Coronary artery (tissue), 2 donors: ENCODE results near the gene P2RX7.
A peak's percentile ranks its signal among the peaks of the same experiment; 100 is the strongest.

Experiments used
- DNase-seq: peaks from one replicate; pipeline ENCODE4 v3.0.0-alpha.2; 2017; ENCODE audit warnings: low spot score
- H3K27ac ChIP-seq, 2 donors: fragments of 200-600 bp; sonication (generic); one replicate each; pipeline ENCODE4 v1.5.1; 2016 to 2019
- H3K4me3 ChIP-seq: fragments of 200-600 bp; sonication (generic); 2 replicates; pipeline ENCODE4 v1.5.1; 2016; ENCODE audit warnings: mild to moderate bottlenecking, moderate library complexity
- TF ChIP-seq, protein P1 (sequence below): fragments of 200-600 bp; sonication (generic); IDR thresholded peaks from one replicate; pipeline ENCODE4 v1.5.1; 2019; ENCODE audit warnings: antibody characterized with exemption

Gene P2RX7

DNA sequence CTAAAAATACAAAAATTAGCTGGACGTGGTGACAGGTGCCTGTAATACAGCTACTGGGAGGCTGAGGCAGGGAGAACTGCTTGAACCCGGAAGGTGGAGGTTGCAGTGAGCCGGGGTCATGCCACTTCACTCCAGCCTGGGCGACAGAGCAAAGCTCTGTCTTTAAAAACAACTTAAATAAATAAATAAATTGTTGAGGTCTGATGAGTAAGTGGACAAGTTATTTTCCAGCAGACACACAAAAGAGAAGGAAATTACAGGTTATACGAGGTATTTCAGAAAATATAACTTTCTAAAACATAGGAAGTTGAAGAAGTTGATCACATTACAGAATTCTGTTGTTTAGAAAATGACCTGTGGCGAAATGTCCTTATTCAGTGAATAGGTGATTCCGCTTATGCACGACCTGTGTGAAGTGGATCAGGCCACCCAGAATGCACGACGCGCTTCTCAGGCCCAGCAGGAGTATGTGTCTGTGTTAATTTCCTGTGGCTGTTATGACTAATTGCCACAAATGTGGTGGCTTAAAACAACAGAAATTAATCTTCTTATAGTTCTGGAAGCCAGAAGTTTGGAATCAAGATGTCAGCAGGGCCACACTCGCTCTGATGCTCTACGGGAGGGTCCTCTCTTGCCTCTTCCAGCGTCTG is 38.1 kb downstream of the P2RX7 start:
- no peak overlapping the region for H3K4me3 ChIP-seq
- TF ChIP-seq, protein P1, sequence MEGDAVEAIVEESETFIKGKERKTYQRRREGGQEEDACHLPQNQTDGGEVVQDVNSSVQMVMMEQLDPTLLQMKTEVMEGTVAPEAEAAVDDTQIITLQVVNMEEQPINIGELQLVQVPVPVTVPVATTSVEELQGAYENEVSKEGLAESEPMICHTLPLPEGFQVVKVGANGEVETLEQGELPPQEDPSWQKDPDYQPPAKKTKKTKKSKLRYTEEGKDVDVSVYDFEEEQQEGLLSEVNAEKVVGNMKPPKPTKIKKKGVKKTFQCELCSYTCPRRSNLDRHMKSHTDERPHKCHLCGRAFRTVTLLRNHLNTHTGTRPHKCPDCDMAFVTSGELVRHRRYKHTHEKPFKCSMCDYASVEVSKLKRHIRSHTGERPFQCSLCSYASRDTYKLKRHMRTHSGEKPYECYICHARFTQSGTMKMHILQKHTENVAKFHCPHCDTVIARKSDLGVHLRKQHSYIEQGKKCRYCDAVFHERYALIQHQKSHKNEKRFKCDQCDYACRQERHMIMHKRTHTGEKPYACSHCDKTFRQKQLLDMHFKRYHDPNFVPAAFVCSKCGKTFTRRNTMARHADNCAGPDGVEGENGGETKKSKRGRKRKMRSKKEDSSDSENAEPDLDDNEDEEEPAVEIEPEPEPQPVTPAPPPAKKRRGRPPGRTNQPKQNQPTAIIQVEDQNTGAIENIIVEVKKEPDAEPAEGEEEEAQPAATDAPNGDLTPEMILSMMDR: no peak
- no peak for DNase-seq
- H3K27ac ChIP-seq: no peak overlapping the region

DNA sequence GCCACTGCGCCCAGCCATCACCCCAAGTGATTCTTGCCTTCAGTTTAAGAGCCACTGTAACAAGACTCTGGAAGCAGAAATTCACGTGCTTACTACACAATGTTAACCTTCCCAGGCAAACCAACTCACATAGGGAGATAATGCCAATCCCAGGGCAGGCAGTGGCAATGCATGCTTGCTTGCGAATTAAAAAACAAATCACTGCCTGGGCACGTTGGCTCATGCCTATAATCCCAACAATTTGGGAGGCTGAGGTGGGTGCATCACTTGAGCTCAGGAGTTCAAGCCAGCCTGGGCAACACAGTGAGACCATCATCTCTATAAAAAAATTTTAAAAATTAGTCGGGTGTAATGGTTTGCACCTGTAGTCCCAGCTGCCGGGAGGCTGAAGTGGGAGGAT is 39.5 kb downstream of the P2RX7 start:
- Histone ChIP-seq H3K27ac (no peak overlapping the region), H3K4me3 (no peak overlapping the region)
- TF ChIP-seq, protein P1: no peak
- DNase-seq: no peak

DNA sequence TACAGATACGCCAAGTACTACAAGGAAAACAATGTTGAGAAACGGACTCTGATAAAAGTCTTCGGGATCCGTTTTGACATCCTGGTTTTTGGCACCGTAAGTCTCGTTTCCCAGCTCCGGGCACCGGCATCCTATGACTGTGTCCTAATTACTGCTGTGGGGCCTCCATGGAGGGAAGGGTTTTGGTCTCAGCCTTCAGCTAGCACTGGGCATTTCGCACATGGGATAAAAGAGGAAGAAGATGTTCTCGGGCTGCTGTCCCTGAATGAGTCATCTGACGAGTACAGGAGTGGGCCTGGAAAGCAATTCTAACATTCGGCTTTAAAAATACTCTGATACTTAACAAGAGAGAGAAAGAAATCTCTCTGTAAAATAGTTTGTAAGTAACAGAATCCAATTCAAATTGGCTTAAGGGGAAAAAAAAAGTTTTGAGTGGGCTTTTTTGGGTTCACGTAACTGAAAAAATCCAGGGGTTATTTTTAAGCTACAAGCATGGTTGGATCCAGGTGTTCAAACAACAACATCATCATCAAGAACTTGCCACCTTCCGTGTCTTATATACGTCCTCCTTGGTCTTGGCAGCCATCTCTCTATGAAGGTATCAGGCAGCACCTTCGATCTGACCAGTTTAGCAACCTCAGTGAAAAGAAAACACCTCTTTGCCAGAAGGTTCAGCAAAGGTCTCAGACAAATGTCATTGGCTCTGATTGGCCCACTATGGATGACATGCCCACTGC is 42.9 kb downstream of the P2RX7 start:
- no peak for DNase-seq
- TF ChIP-seq, protein P1: no peak
- peak overlapping the region in 1 of 2 donors; percentile 53 for H3K27ac ChIP-seq
- H3K4me3 ChIP-seq: no peak overlapping the region

DNA sequence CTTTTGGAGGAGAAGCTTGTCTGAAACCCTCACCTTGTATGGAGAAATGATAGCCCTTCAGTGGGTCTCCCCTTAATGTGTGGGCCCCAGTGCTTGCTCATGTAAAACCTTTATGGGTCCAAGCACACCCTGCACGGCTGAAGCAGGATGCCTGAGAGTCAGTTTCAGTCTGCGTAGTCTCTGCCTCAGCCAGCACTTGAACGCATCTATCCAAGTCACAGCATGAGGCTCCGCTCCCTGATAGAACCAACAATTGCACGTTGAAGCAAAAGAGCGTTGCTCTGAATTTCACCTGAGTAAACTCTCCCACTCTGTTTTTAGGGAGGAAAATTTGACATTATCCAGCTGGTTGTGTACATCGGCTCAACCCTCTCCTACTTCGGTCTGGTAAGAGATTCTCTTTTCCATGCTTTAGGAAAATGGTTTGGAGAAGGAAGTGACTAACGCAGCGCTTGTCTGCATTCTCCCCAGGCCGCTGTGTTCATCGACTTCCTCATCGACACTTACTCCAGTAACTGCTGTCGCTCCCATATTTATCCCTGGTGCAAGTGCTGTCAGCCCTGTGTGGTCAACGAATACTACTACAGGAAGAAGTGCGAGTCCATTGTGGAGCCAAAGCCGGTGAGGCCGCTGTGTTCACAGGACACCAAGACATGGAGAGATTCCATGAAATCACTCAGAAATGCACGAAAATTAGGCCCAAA is 44.3 kb downstream of the P2RX7 start:
- no peak for DNase-seq
- Histone ChIP-seq H3K27ac (no peak overlapping the region), H3K4me3 (no peak overlapping the region)
- TF ChIP-seq, protein P1: no peak

DNA sequence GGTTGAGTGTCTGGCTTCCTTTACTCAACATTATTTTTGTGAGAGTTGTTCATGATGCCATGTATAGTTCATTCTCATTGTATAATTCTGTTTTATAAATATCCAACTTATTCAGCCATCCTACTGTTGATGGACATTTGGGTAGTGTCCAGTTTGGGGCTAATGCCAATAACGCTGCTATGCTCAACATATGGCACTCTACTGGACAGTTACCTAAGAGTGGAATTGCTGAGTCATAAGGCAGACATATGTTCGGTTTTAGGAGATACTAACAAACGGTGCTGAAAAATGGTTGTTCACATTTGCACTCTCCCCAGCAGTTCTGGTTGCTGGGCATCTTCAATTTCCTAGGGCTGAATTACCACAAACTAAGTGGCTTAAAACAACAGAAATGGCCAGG is 48.5 kb downstream of the P2RX7 start:
- Histone ChIP-seq H3K27ac (no peak overlapping the region), H3K4me3 (no peak overlapping the region)
- TF ChIP-seq, protein P1: no peak
- DNase-seq: no peak

DNA sequence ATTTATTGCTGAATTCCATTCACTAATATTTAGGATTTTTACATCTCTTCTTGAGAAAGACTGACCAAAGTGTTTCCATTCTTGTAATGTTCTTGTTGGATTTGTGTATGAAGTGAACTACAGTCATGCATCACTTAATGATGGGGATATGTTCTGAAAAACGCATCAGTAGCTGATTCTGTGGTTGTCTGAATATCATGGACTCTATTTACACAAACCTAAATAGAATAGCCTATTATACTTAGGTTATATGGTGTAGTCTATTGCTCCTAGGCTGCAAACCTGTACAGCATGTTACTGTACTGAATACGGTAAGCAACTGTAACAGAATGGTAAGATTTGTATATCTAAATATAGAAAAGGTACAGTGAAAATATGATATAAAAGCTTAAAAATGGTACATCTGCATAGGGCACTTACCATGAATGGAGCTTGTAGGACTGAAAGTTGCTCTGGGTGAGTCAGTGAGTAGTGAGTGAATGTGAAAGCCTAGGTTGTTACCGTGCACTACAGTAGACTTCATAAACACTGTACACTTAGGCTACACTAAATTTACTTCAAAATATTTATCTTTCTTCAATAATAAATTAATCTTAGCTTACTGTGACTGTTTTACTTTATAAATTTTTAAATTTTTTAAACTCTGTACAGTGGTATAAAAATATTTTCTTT is 49.7 kb downstream of the P2RX7 start:
- no peak overlapping the region for H3K27ac ChIP-seq
- TF ChIP-seq, protein P1: no peak
- no peak overlapping the region for H3K4me3 ChIP-seq
- DNase-seq: no peak
